ENCODE measurements around the gene MAMLD1.
"Not testable (repeated sequence)": the region's sequence is repeated elsewhere in the genome, so short reads cannot be mapped to it uniquely, and the experiment has no call there.

Gene MAMLD1

DNA sequence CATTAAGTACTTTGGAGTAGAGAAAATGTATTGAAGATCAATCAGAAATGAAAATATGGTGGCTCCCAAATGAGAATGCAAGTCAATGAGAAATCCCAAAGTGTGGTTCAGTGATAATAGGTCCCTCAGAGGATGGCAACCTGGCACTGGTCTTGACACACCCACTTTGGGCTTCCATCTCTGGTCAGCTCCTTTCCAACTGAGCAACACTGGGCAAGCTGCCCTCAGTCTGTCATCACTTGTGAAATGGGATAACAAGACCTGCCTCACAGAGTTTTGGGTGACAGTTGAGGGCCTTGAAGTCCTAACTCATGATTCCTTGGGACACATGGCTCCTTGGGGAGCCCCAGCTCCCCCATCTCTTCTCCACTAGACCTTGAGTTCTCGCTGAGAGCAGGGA, 29.0 kb upstream of the MAMLD1 start:
- H3K27me3 ChIP-seq (replicated peaks; ENCODE audit: control insufficient read depth, insufficient read depth, low read length): peaks cover 45% of the 10 kb centered on the region
- no peaks in the 10 kb centered on the region for H3K9me3 ChIP-seq (ENCODE audit: control insufficient read depth, low read length)

GRCh38 chrX:150334981-150335380, 28.1 kb upstream of the MAMLD1 start:
- Histone ChIP-seq H3K4me3 (ENCODE audit: low read length) (no peak overlapping the region), H3K27me3 (replicated peaks; ENCODE audit: control insufficient read depth, insufficient read depth, low read length) (peaks cover 44% of the 10 kb centered on the region), H3K4me1 (ENCODE audit: control insufficient read depth, insufficient read depth, low read length) (peaks cover 5% of the 10 kb centered on the region), H3K36me3 (ENCODE audit: control insufficient read depth, insufficient read depth, low read length, severe bottlenecking) (no peaks in the 10 kb centered on the region), H3K9me3 (ENCODE audit: control insufficient read depth, low read length) (no peaks in the 10 kb centered on the region), H3K9ac (ENCODE audit: low read length) (no peak overlapping the region)
- DNase-seq (ENCODE audit: low read depth): no peak

More for the DNA sequence above, 29.0 kb upstream of the MAMLD1 start:
- Histone ChIP-seq H3K4me3 (ENCODE audit: low read length) (no peak overlapping the region), H3K9ac (ENCODE audit: low read length) (no peak overlapping the region), H3K36me3 (ENCODE audit: control insufficient read depth, insufficient read depth, low read length, severe bottlenecking) (no peaks in the 10 kb centered on the region), H3K4me1 (ENCODE audit: control insufficient read depth, insufficient read depth, low read length) (peaks cover 5% of the 10 kb centered on the region)
- DNase-seq (ENCODE audit: low read depth): no peak

GRCh38 chrX:150337026-150337425, 26.1 kb upstream of the MAMLD1 start:
- DNase-seq (ENCODE audit: low read depth): no peak
- no peak overlapping the region for H3K4me3 ChIP-seq (ENCODE audit: low read length)
- no peaks in the 10 kb centered on the region for H3K36me3 ChIP-seq (ENCODE audit: control insufficient read depth, insufficient read depth, low read length, severe bottlenecking)
- H3K9ac ChIP-seq (ENCODE audit: low read length): no peak overlapping the region
- peaks cover 36% of the 10 kb centered on the region for H3K27me3 ChIP-seq (replicated peaks; ENCODE audit: control insufficient read depth, insufficient read depth, low read length)
- no peaks in the 10 kb centered on the region for H3K9me3 ChIP-seq (ENCODE audit: control insufficient read depth, low read length)
- peaks cover 5% of the 10 kb centered on the region for H3K4me1 ChIP-seq (ENCODE audit: control insufficient read depth, insufficient read depth, low read length)

DNA sequence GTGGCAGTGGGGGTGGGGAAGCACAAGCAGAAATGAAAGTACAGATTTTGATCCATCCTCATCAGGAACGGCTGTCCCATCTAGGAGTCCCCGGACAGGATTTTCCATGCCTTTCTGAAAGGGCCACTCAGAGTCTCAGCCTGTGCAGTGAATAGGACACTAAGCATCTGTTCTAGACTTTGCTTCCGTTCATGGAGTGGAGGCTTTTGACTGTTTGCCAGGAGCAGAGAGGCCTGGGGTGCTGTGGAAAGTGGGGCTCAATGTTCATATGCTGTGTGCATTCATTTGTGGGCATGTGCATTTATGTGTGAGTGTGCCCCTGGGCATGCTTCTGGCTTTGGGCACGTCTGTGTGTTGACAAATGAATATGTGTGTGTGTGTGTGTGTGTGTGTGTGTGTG, 25.6 kb upstream of the MAMLD1 start:
- Histone ChIP-seq H3K9me3 (ENCODE audit: control insufficient read depth, low read length) (no peaks in the 10 kb centered on the region), H3K9ac (ENCODE audit: low read length) (no peak overlapping the region), H3K36me3 (ENCODE audit: control insufficient read depth, insufficient read depth, low read length, severe bottlenecking) (no peaks in the 10 kb centered on the region), H3K27me3 (replicated peaks; ENCODE audit: control insufficient read depth, insufficient read depth, low read length) (peaks cover 33% of the 10 kb centered on the region), H3K4me3 (ENCODE audit: low read length) (no peak overlapping the region), H3K4me1 (ENCODE audit: control insufficient read depth, insufficient read depth, low read length) (peaks cover 5% of the 10 kb centered on the region)
- DNase-seq (ENCODE audit: low read depth): peak; percentile 21

- H3K27me3 ChIP-seq (replicated peaks; ENCODE audit: control insufficient read depth, insufficient read depth, low read length): peaks cover 41% of the 10 kb centered on the region
- no peak overlapping the region for H3K9ac ChIP-seq (ENCODE audit: low read length)
- H3K4me1 ChIP-seq (ENCODE audit: control insufficient read depth, insufficient read depth, low read length): peaks cover 5% of the 10 kb centered on the region
- no peaks in the 10 kb centered on the region for H3K9me3 ChIP-seq (ENCODE audit: control insufficient read depth, low read length)
- no peak overlapping the region for H3K4me3 ChIP-seq (ENCODE audit: low read length)
- DNase-seq (ENCODE audit: low read depth): no peak
- H3K36me3 ChIP-seq (ENCODE audit: control insufficient read depth, insufficient read depth, low read length, severe bottlenecking): no peaks in the 10 kb centered on the region
Observed at GRCh38 chrX:150338615-150339014, 24.5 kb upstream of the MAMLD1 start.

GRCh38 chrX:150339736-150340135, 23.4 kb upstream of the MAMLD1 start:
- H3K9me3 ChIP-seq (ENCODE audit: control insufficient read depth, low read length): no peaks in the 10 kb centered on the region
- H3K4me3 ChIP-seq (ENCODE audit: low read length): no peak overlapping the region
- no peak overlapping the region for H3K9ac ChIP-seq (ENCODE audit: low read length)
- peaks cover 45% of the 10 kb centered on the region for H3K27me3 ChIP-seq (replicated peaks; ENCODE audit: control insufficient read depth, insufficient read depth, low read length)
- H3K36me3 ChIP-seq (ENCODE audit: control insufficient read depth, insufficient read depth, low read length, severe bottlenecking): no peaks in the 10 kb centered on the region
- DNase-seq (ENCODE audit: low read depth): no peak
- peaks cover 2% of the 10 kb centered on the region for H3K4me1 ChIP-seq (ENCODE audit: control insufficient read depth, insufficient read depth, low read length)

- H3K9ac ChIP-seq (ENCODE audit: low read length); H3K9me3 ChIP-seq (ENCODE audit: control insufficient read depth, low read length); H3K36me3 ChIP-seq (ENCODE audit: control insufficient read depth, insufficient read depth, low read length, severe bottlenecking); H3K4me3 ChIP-seq (ENCODE audit: low read length); H3K4me1 ChIP-seq (ENCODE audit: control insufficient read depth, insufficient read depth, low read length); DNase-seq (ENCODE audit: low read depth): not testable (repeated sequence)
- peaks cover 47% of the 10 kb centered on the region for H3K27me3 ChIP-seq (replicated peaks; ENCODE audit: control insufficient read depth, insufficient read depth, low read length)
Observed at GRCh38 chrX:150340326-150340725, 22.8 kb upstream of the MAMLD1 start.

- no peak for DNase-seq (ENCODE audit: low read depth)
- no peaks in the 10 kb centered on the region for H3K9me3 ChIP-seq (ENCODE audit: control insufficient read depth, low read length)
Observed at GRCh38 chrX:150347471-150347870, 15.6 kb upstream of the MAMLD1 start.

GRCh38 chrX:150348365-150348764, 14.8 kb upstream of the MAMLD1 start:
- no peak for DNase-seq (ENCODE audit: low read depth)
- Histone ChIP-seq H3K36me3 (ENCODE audit: control insufficient read depth, insufficient read depth, low read length, severe bottlenecking) (no peaks in the 10 kb centered on the region), H3K4me1 (ENCODE audit: control insufficient read depth, insufficient read depth, low read length) (no peaks in the 10 kb centered on the region)

More at GRCh38 chrX:150347471-150347870, 15.6 kb upstream of the MAMLD1 start:
- H3K4me3 ChIP-seq (ENCODE audit: low read length): no peak overlapping the region
- H3K36me3 ChIP-seq (ENCODE audit: control insufficient read depth, insufficient read depth, low read length, severe bottlenecking): no peaks in the 10 kb centered on the region
- no peaks in the 10 kb centered on the region for H3K4me1 ChIP-seq (ENCODE audit: control insufficient read depth, insufficient read depth, low read length)
- no peak overlapping the region for H3K9ac ChIP-seq (ENCODE audit: low read length)
- peaks cover 69% of the 10 kb centered on the region for H3K27me3 ChIP-seq (replicated peaks; ENCODE audit: control insufficient read depth, insufficient read depth, low read length)

GRCh38 chrX:150352114-150352513, 11.0 kb upstream of the MAMLD1 start:
- H3K27me3 ChIP-seq (replicated peaks; ENCODE audit: control insufficient read depth, insufficient read depth, low read length): peaks cover 59% of the 10 kb centered on the region
- no peaks in the 10 kb centered on the region for H3K4me1 ChIP-seq (ENCODE audit: control insufficient read depth, insufficient read depth, low read length)
- no peaks in the 10 kb centered on the region for H3K9me3 ChIP-seq (ENCODE audit: control insufficient read depth, low read length)
- DNase-seq (ENCODE audit: low read depth): peak; percentile 32
- no peak overlapping the region for H3K9ac ChIP-seq (ENCODE audit: low read length)
- no peak overlapping the region for H3K4me3 ChIP-seq (ENCODE audit: low read length)
- no peaks in the 10 kb centered on the region for H3K36me3 ChIP-seq (ENCODE audit: control insufficient read depth, insufficient read depth, low read length, severe bottlenecking)

More at GRCh38 chrX:150348365-150348764, 14.8 kb upstream of the MAMLD1 start:
- Histone ChIP-seq H3K4me3 (ENCODE audit: low read length) (no peak overlapping the region), H3K9ac (ENCODE audit: low read length) (no peak overlapping the region), H3K9me3 (ENCODE audit: control insufficient read depth, low read length) (no peaks in the 10 kb centered on the region), H3K27me3 (replicated peaks; ENCODE audit: control insufficient read depth, insufficient read depth, low read length) (peaks cover 67% of the 10 kb centered on the region)

- Histone ChIP-seq H3K9ac (ENCODE audit: low read length) (no peak overlapping the region), H3K9me3 (ENCODE audit: control insufficient read depth, low read length) (no peaks in the 10 kb centered on the region), H3K27me3 (replicated peaks; ENCODE audit: control insufficient read depth, insufficient read depth, low read length) (peaks cover 55% of the 10 kb centered on the region), H3K4me3 (ENCODE audit: low read length) (no peak overlapping the region), H3K36me3 (ENCODE audit: control insufficient read depth, insufficient read depth, low read length, severe bottlenecking) (no peaks in the 10 kb centered on the region), H3K4me1 (ENCODE audit: control insufficient read depth, insufficient read depth, low read length) (no peaks in the 10 kb centered on the region)
- DNase-seq (ENCODE audit: low read depth): no peak
Observed at GRCh38 chrX:150352581-150352980, 10.5 kb upstream of the MAMLD1 start.

GRCh38 chrX:150355913-150356312, 7.2 kb upstream of the MAMLD1 start:
- Histone ChIP-seq H3K4me3 (ENCODE audit: low read length) (no peak overlapping the region), H3K36me3 (ENCODE audit: control insufficient read depth, insufficient read depth, low read length, severe bottlenecking) (no peaks in the 10 kb centered on the region), H3K9me3 (ENCODE audit: control insufficient read depth, low read length) (no peaks in the 10 kb centered on the region), H3K27me3 (replicated peaks; ENCODE audit: control insufficient read depth, insufficient read depth, low read length) (peaks cover 39% of the 10 kb centered on the region), H3K4me1 (ENCODE audit: control insufficient read depth, insufficient read depth, low read length) (no peaks in the 10 kb centered on the region), H3K9ac (ENCODE audit: low read length) (no peak overlapping the region)
- no peak for DNase-seq (ENCODE audit: low read depth)

Measured in adipocyte (in vitro differentiated cells).